K562 (cell line): ENCODE results near the gene PTCRA. TPM values are rescaled to one million over a fixed set of nuclear protein-coding genes. Genes with fewer than 3 reads are reported as not detected.

ENCODE experiments used
- ATAC-seq: fragments of 200-7000 bp; cut with Tn5 transposase; 3 replicates; pipeline ENCODE4 v1.9.1; 2020; ENCODE audit warnings: moderate library complexity
- BruUV-seq: library from RNA; stranded (reverse); fragments of 400-500 nt; replicated peaks from 2 replicates; lab custom pipeline; 2021; lab: Mats Ljungman, UMichigan
- CTCF ChIA-PET: fragments of 300-600 bp; formaldehyde crosslinking; extraction: SDS; loops from one replicate; lab custom pipeline; 2021; ENCODE audit warnings: low intra/inter-chr PET ratio; lab: Yijun Ruan, JAX
- POLR2A ChIA-PET: fragments of 300-600, 350-650 bp; sonication (Branson Sonifier 250); formaldehyde crosslinking; extraction: SDS; loops from one replicate; lab custom pipeline; 2021; ENCODE audit warnings: antibody characterized with exemption, inconsistent platforms; lab: Yijun Ruan, JAX
- DNase-seq, 4 experiments: peaks; one replicate each; pipeline versions ENCODE4 v3.0.0 to v3.0.0-alpha.2; 2011 to 2018; ENCODE audit warnings: low spot score in 3 of 4, mixed read lengths in 3 of 4; ENCODE audit errors: extremely low read depth in 1 of 4
- FAIRE-seq: peaks from 2 replicates; lab custom pipeline; 2011; peaks lifted over from hg19 to GRCh38; lab: Jason Lieb, UNC
- H2AFZ ChIP-seq: 2 replicates; pipeline ENCODE4 v1.6.0; 2011; ENCODE audit warnings: low read depth, low read length, control low read depth, inconsistent platforms
- H3K27ac ChIP-seq: fragments of 200-600 bp; 3 replicates; pipeline ENCODE4 v1.8.0; 2011; ENCODE audit warnings: low read depth, mild to moderate bottlenecking, control low read depth, inconsistent platforms, low read length, moderate library complexity, mixed read lengths; ENCODE audit errors: extremely low read depth
- H3K27me3 ChIP-seq, 2 experiments: fragments of 300-600 bp in 1 of 2; 2 replicates in 1 of 2; 3 replicates in 1 of 2; pipeline versions ENCODE4 v1.6.0 to v1.8.0; 2011; ENCODE audit warnings: inconsistent platforms in 2 of 2, low read length in 2 of 2, mild to moderate bottlenecking in 1 of 2, mixed read lengths in 1 of 2, moderate library complexity in 1 of 2; ENCODE audit not compliant: control insufficient read depth in 2 of 2, insufficient read depth in 2 of 2
- H3K36me3 ChIP-seq: fragments of 300-600 bp; 3 replicates; pipeline ENCODE4 v1.8.0; 2011; ENCODE audit warnings: mild to moderate bottlenecking, low read length, inconsistent platforms; ENCODE audit not compliant: control insufficient read depth, insufficient read depth
- H3K4me1 ChIP-seq, 2 experiments: fragments of 200-600 bp in 1 of 2; replicated peaks in 1 of 2; 2 replicates in 1 of 2; 3 replicates in 1 of 2; pipeline versions ENCODE4 v1.5.1 to v1.8.0; 2011; ENCODE audit warnings: inconsistent platforms in 2 of 2, low read length in 2 of 2, mild to moderate bottlenecking in 1 of 2, mixed read lengths in 1 of 2, moderate library complexity in 1 of 2; ENCODE audit not compliant: control insufficient read depth in 2 of 2, insufficient read depth in 2 of 2
- H3K4me2 ChIP-seq: 2 replicates; pipeline ENCODE4 v1.6.1; 2011; ENCODE audit warnings: low read length, control low read depth, inconsistent platforms, mixed read lengths; ENCODE audit not compliant: insufficient read depth
- H3K4me3 ChIP-seq: fragments of 200-600 bp; sonication (generic), shearing (Covaris generic); 2 replicates; pipeline ENCODE4 v1.5.1; 2016; ENCODE audit warnings: control low read depth, inconsistent platforms
- H3K79me2 ChIP-seq: fragments of 200-600 bp; 3 replicates; pipeline ENCODE4 v1.8.0; 2011; ENCODE audit warnings: low read length, inconsistent platforms; ENCODE audit not compliant: control insufficient read depth, insufficient read depth
- H3K9ac ChIP-seq, 2 experiments: 2 replicates each; pipeline versions ENCODE4 v1.6.0 to v1.6.1; 2011; ENCODE audit warnings: low read depth in 2 of 2, low read length in 2 of 2, control low read depth in 1 of 2, inconsistent platforms in 1 of 2, mild to moderate bottlenecking in 1 of 2, mixed read lengths in 1 of 2; ENCODE audit not compliant: insufficient read depth in 1 of 2
- H3K9me1 ChIP-seq: one replicate; pipeline ENCODE4 v1.6.0; 2011; ENCODE audit warnings: inconsistent platforms, mild to moderate bottlenecking, low read length, moderate library complexity; ENCODE audit not compliant: control insufficient read depth, insufficient read depth
- H3K9me3 ChIP-seq: replicated peaks from 2 replicates; pipeline ENCODE4 v1.5.1; 2011; ENCODE audit warnings: low read depth, low read length, inconsistent platforms; ENCODE audit not compliant: control insufficient read depth, insufficient read depth
- H4K20me1 ChIP-seq: replicated peaks from 2 replicates; pipeline ENCODE4 v1.6.1; 2011; ENCODE audit warnings: low read length, inconsistent platforms, mixed read lengths; ENCODE audit not compliant: control insufficient read depth, insufficient read depth
- CBFB ChIP-seq: sonication (generic); formaldehyde crosslinking; IDR thresholded peaks from 2 replicates; pipeline ENCODE4 v1.4.0; 2020; ENCODE audit warnings: mild to moderate bottlenecking, missing genetic modification reagents
- CCNT2 ChIP-seq: IDR thresholded peaks from 2 replicates; pipeline ENCODE4 v1.6.1; 2011; ENCODE audit warnings: borderline replicate concordance, low read depth, mild to moderate bottlenecking, moderate library complexity, mixed read lengths, low read length; ENCODE audit not compliant: insufficient read length; ENCODE audit errors: extremely low read depth
- DEAF1 ChIP-seq: fragments of 450-650 bp; formaldehyde crosslinking; IDR thresholded peaks from 2 replicates; pipeline ENCODE4 v1.4.0; 2020; ENCODE audit warnings: mild to moderate bottlenecking, moderate library complexity
- FOXP4 ChIP-seq: sonication (generic); formaldehyde crosslinking; IDR thresholded peaks from 2 replicates; pipeline ENCODE4 v1.8.0; 2022; ENCODE audit warnings: mild to moderate bottlenecking, missing genetic modification reagents, borderline replicate concordance
- HDAC2 ChIP-seq: fragments of 450-650 bp; IDR thresholded peaks from 2 replicates; pipeline ENCODE4 v1.6.1; 2016; ENCODE audit warnings: mild to moderate bottlenecking
- KDM1A ChIP-seq, 2 experiments: fragments of 450-650 bp; IDR thresholded peaks; 2 replicates each; pipeline ENCODE4 v1.6.1; 2016; ENCODE audit warnings: mild to moderate bottlenecking in 2 of 2
- NFYB ChIP-seq: IDR thresholded peaks from 2 replicates; pipeline ENCODE4 v1.6.1; 2011; ENCODE audit warnings: mild to moderate bottlenecking, moderate library complexity; ENCODE audit not compliant: insufficient read length; ENCODE audit errors: extremely low read depth
- PRDM10 ChIP-seq: fragments of 450-650 bp; IDR thresholded peaks from 2 replicates; pipeline ENCODE4 v1.6.1; 2018; ENCODE audit not compliant: partially characterized antibody
- RB1 ChIP-seq: fragments of 450-650 bp; IDR thresholded peaks from 2 replicates; pipeline ENCODE4 v1.6.1; 2017; ENCODE audit warnings: low read depth, mild to moderate bottlenecking
- ZBTB43 ChIP-seq: sonication (generic); formaldehyde crosslinking; IDR thresholded peaks from 2 replicates; pipeline ENCODE4 v1.8.0; 2023; ENCODE audit warnings: mild to moderate bottlenecking, missing genetic modification reagents
- WGBS: fragments of 100-300 bp; shearing (Covaris generic); methylation state at CpG from one replicate; pipeline ENCODE4 v1.1.6; 2016; ENCODE audit warnings: low coverage, mixed read lengths; ENCODE audit not compliant: insufficient coverage; ENCODE audit errors: missing lambda C conversion rate; 5-methylcytosine and 5-hydroxymethylcytosine counted together
- in situ Hi-C: fragments of 300-500 bp; cut with MboI; formaldehyde crosslinking; loops from 4 replicates; pipeline ENCODE4 v1.15.0; 2018; ENCODE audit warnings: inconsistent platforms, mixed read lengths
- intact Hi-C: fragments of 100-400 bp; cut with micrococcal nuclease; formaldehyde crosslinking; loops from 2 replicates; pipeline ENCODE4 v1.14.2; 2022
- polyA plus RNA-seq, 8 experiments: library from polyadenylated mRNA; depleted of rRNA in 4 of 8; stranded (reverse) in 5 of 8; unstranded in 3 of 8; fragments of >200 nt; fragmentation: Nextera tagmentation in 2 of 8; fragmentation: Illumina TruSeq in 1 of 8; extraction: Ambion mirVana in 2 of 8; extraction: Trizol in 1 of 8; gene quantifications; 2 replicates each; pipeline versions ENCODE4 v1.2.1 to v1.2.3, GENCODE V29; 2011 to 2014; ENCODE audit warnings: inconsistent platforms in 1 of 8, missing spikeins in 1 of 8
- total RNA-seq, 7 experiments: library from RNA; depleted of rRNA in 6 of 7; stranded (reverse); fragments of >200 nt in 6 of 7; fragmentation: Illumina TruSeq in 2 of 7; extraction: Trizol in 2 of 7; gene quantifications; 2 replicates each; pipeline versions ENCODE4 v1.2.1 to v1.2.3, GENCODE V29; 2011 to 2021; ENCODE audit warnings: low replicate concordance in 1 of 7

Gene PTCRA
- total and polyA plus RNA-seq, 9 of the 15 experiments (the other 6 are each of a cell fraction or from before 2014, with no cell fraction given), result 0.21 TPM; not detected in 8

- TF ChIP-seq FOXP4 (CRISPR knock-in tag), result no peak
- TF ChIP-seq ZBTB43 (CRISPR knock-in tag), result no peak
- no peak for TF ChIP-seq KDM1A (IDR thresholded peaks at IDR 0.05)
Observed at GRCh38 chr6:42961020-42961470, 45.2 kb downstream of the PTCRA start (continued).

- intact Hi-C loops, result loop anchor here (5.0 kb wide), 1 partner anchor 60 kb away; no protein-coding TSS in a partner anchor
- CTCF ChIA-PET, result no interaction called here
- no TSS peak for BruUV-seq
Observed at GRCh38 chr6:42962096-42962495, 46.2 kb downstream of the PTCRA start.

More at GRCh38 chr6:42962096-42962495, 46.2 kb downstream of the PTCRA start:
- POLR2A ChIA-PET, result interaction anchor here (0.6 to 1.2 kb wide), 3 partner anchors 9 to 22 kb away, joined by 3 read pairs; no protein-coding TSS in a partner anchor
- DNase-seq (no peak), ATAC-seq (no peak), FAIRE-seq (no peak)
- Histone ChIP-seq H3K27me3 (no peaks in the 10 kb centered on the region), H3K9ac (no peak overlapping the region), H3K27ac (no peak overlapping the region), H3K4me2 (no peak overlapping the region), H3K9me1 (no peaks in the 10 kb centered on the region), H3K4me1 (peaks cover 0 to 14% of the 10 kb centered on the region in 2 experiments; a peak in 2 of 5 replicates), H4K20me1 (no peaks in the 10 kb centered on the region), H3K4me3 (no peak overlapping the region), H3K9me3 (no peaks in the 10 kb centered on the region), H3K79me2 (no peaks in the 10 kb centered on the region), H3K36me3 (peaks cover 26% of the 10 kb centered on the region; the same call in 1 of the 3 replicates), H2AFZ (no peak overlapping the region)
- TF ChIP-seq NFYB, result no peak
- TF ChIP-seq HDAC2, result no peak
- TF ChIP-seq DEAF1 (CRISPR knock-in tag), result no peak
- TF ChIP-seq CCNT2, result no peak
- TF ChIP-seq RB1, result no peak
- TF ChIP-seq CBFB, result no peak
- TF ChIP-seq PRDM10, result no peak
- in situ Hi-C loops, result no loop called here
- WGBS, result 74% methylated on average over 12 of the region's 12 CpGs
